Mucosa of descending colon (tissue), 3 donors: Measurements from ENCODE around the gene FNDC3B. TPM values are rescaled to one million over a fixed set of nuclear protein-coding genes. Genes with fewer than 3 reads are reported as not detected.

Source experiments
- ATAC-seq: fragments of 200-7000 bp; cut with Tn5 transposase; one replicate; pipeline ENCODE4 v1.9.1; 2020; ENCODE audit warnings: mild to moderate bottlenecking, moderate library complexity
- DNase-seq, 3 donors: peaks; one replicate each; pipeline ENCODE4 v3.0.0-alpha.2; 2020
- H3K36me3 ChIP-seq: fragments of 200-600 bp; one replicate; pipeline ENCODE4 v1.8.0; 2021; ENCODE audit warnings: low read depth, mild to moderate bottlenecking
- H3K4me1 ChIP-seq: fragments of 200-600 bp; one replicate; pipeline ENCODE4 v1.8.0; 2021; ENCODE audit warnings: low read depth, mild to moderate bottlenecking
- H3K4me3 ChIP-seq: fragments of 200-600 bp; one replicate; pipeline ENCODE4 v1.8.0; 2021; ENCODE audit warnings: mild to moderate bottlenecking
- H3K9me3 ChIP-seq: fragments of 200-600 bp; one replicate; pipeline ENCODE4 v1.8.0; 2021; ENCODE audit warnings: mild to moderate bottlenecking
- CTCF ChIP-seq: fragments of 200-600 bp; IDR thresholded peaks from one replicate; pipeline ENCODE4 v1.8.0; 2022; ENCODE audit warnings: antibody characterized with exemption, mild to moderate bottlenecking
- intact Hi-C, 2 donors: fragments of 100-400 bp; cut with DNase I in 1 of 2; cut with micrococcal nuclease in 1 of 2; formaldehyde crosslinking; loops; one replicate each; pipeline versions ENCODE4 v1.11.0 to v1.11.1; 2022; cut with DNase I, micrococcal nuclease
- total RNA-seq, 3 donors: library from RNA; stranded (reverse); fragmentation: NEBNext Ultra II Directional in 2 of 3; extraction: Animal tissue kit (Norgen Biotek cat#: 25700) in 2 of 3; gene quantifications; one replicate each; pipeline versions ENCODE4 v1.2.1 to v1.2.4, GENCODE V29; 2021 to 2023
- donor health status: DM: no; HTN: no; CAD: no; lungs with moderate emphysema.
- donor health status: DM: no; HTN: no; CAD: no.
- donor health status: DM: no; HTN: yes; CAD: no.

FNDC3B gene
- total RNA-seq, 3 donors from 2014 or later = 107 to 132 (median 126) TPM

DNA sequence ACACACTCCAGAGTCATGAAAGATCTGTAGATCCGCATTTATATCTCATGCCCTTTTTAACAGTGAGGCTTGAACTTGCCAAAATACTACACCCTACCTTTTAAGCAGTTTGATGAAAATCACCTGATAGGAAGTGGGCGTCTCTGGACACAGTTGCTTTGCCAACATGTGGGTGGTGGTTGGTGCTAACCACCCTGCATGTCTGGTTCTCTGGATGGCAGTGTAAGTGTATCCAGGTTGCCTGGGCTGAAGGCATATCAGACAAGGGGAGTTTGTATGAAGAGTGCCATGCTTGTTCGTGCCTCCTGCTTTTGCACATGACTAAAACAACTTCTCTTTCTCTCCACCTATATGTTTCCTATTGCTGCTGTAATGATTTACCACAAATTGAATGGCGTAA lies 249.3 kb downstream of the FNDC3B start:
- no peaks in the 10 kb centered on the region for H3K4me1 ChIP-seq
- H3K9me3 ChIP-seq = no peaks in the 10 kb centered on the region
- DNase-seq = no peak
- TF ChIP-seq CTCF = no peak
- H3K36me3 ChIP-seq = no peaks in the 10 kb centered on the region
- H3K4me3 ChIP-seq = no peak overlapping the region
- ATAC-seq = peak; percentile 8
- intact Hi-C loops = no loop called here

DNA sequence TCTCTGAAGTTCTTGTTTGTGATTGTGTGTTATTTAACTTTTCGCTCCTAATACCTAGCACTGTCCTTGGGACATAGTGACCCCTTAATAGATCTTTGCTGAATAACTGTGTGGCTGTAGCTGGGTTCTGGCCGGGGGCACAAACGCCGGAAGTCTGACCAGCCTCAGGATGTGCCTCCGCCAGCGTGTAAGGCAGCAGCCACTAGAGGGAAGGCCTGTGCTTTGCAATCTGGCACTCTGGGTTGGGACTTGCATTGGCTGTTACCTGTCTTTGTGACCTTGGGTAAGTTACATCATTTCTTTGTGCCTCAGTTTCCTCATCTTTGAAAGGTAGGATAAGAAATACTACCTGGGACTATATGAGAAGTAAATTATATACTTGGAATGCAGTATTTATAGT lies 250.2 kb downstream of the FNDC3B start:
- intact Hi-C loops = no loop called here
- Histone ChIP-seq H3K9me3 (no peaks in the 10 kb centered on the region), H3K4me1 (no peaks in the 10 kb centered on the region), H3K4me3 (no peak overlapping the region), H3K36me3 (no peaks in the 10 kb centered on the region)
- TF ChIP-seq CTCF = no peak
- ATAC-seq = peak; percentile 67
- DNase-seq = peak in 1 of 3 donors; percentile 36

- Histone ChIP-seq H3K9me3 (no peaks in the 10 kb centered on the region), H3K36me3 (no peaks in the 10 kb centered on the region), H3K4me3 (no peak overlapping the region), H3K4me1 (no peaks in the 10 kb centered on the region)
- ATAC-seq (no peak), DNase-seq (no peak)
- intact Hi-C loops = no loop called here
- TF ChIP-seq CTCF = no peak
Measured at GRCh38 chr3:172290457-172290856, 251.1 kb downstream of the FNDC3B start.

GRCh38 chr3:172291650-172292049 lies 252.3 kb downstream of the FNDC3B start:
- TF ChIP-seq CTCF = no peak
- no peaks in the 10 kb centered on the region for H3K4me1 ChIP-seq

GRCh38 chr3:172292422-172292821 lies 253.0 kb downstream of the FNDC3B start:
- intact Hi-C loops = no loop called here
- ATAC-seq (no peak), DNase-seq (no peak)
- no peaks in the 10 kb centered on the region for H3K36me3 ChIP-seq
- no peaks in the 10 kb centered on the region for H3K4me1 ChIP-seq
- TF ChIP-seq CTCF = no peak
- no peaks in the 10 kb centered on the region for H3K9me3 ChIP-seq
- no peak overlapping the region for H3K4me3 ChIP-seq

More at GRCh38 chr3:172291650-172292049, 252.3 kb downstream of the FNDC3B start:
- Histone ChIP-seq H3K4me3 (no peak overlapping the region), H3K9me3 (no peaks in the 10 kb centered on the region), H3K36me3 (no peaks in the 10 kb centered on the region)
- no peak for ATAC-seq
- intact Hi-C loops = no loop called here
- DNase-seq = no peak

GRCh38 chr3:172293093-172293492 lies 253.7 kb downstream of the FNDC3B start:
- Histone ChIP-seq H3K36me3 (no peaks in the 10 kb centered on the region), H3K4me1 (no peaks in the 10 kb centered on the region), H3K9me3 (no peaks in the 10 kb centered on the region), H3K4me3 (no peak overlapping the region)
- DNase-seq (no peak), ATAC-seq (no peak)
- intact Hi-C loops = no loop called here
- TF ChIP-seq CTCF = no peak
